Measurements from ENCODE around the gene HMHB1.

HMHB1 gene

GRCh38 chr5:143812085-143812705 is at the start of gene HMHB1:
TSS of gene HMHB1 (plus strand) at chr5:143812161.
- H3K9me3 Mint-ChIP-seq (ENCODE audit: low read depth): no peaks in the 10 kb centered on the region
- H3K4me3 Mint-ChIP-seq: peak within 1 kb of the TSS; percentile 44
- H3K27ac Mint-ChIP-seq: no peak within 1 kb of the TSS
- H3K27me3 Mint-ChIP-seq: peaks cover 9% of the 10 kb centered on the region
- H3K36me3 Mint-ChIP-seq: no peaks in the 10 kb centered on the region
- peaks cover 13% of the 10 kb centered on the region for H3K4me1 Mint-ChIP-seq (ENCODE audit: low read depth)

GRCh38 chr5:143762636-143763220 is 49.2 kb upstream of the HMHB1 start:
- Mint-ChIP-seq H3K27me3 (peaks cover 3% of the 10 kb centered on the region), H3K27ac (no peak overlapping the region), H3K9me3 (ENCODE audit: low read depth) (no peaks in the 10 kb centered on the region), H3K4me1 (ENCODE audit: low read depth) (no peaks in the 10 kb centered on the region), H3K36me3 (no peaks in the 10 kb centered on the region), H3K4me3 (no peak overlapping the region)

GRCh38 chr5:143767162-143767561 is 44.8 kb upstream of the HMHB1 start:
- Mint-ChIP-seq H3K4me3 (no peak overlapping the region), H3K27me3 (peaks cover 5% of the 10 kb centered on the region), H3K4me1 (ENCODE audit: low read depth) (no peaks in the 10 kb centered on the region), H3K36me3 (no peaks in the 10 kb centered on the region), H3K9me3 (ENCODE audit: low read depth) (no peaks in the 10 kb centered on the region), H3K27ac (no peak overlapping the region)

GRCh38 chr5:143769026-143769786 is 42.8 kb upstream of the HMHB1 start:
- H3K9me3 Mint-ChIP-seq (ENCODE audit: low read depth): no peaks in the 10 kb centered on the region
- no peak overlapping the region for H3K27ac Mint-ChIP-seq
- H3K4me1 Mint-ChIP-seq (ENCODE audit: low read depth): no peaks in the 10 kb centered on the region
- no peaks in the 10 kb centered on the region for H3K36me3 Mint-ChIP-seq
- no peak overlapping the region for H3K4me3 Mint-ChIP-seq
- H3K27me3 Mint-ChIP-seq: peaks cover 5% of the 10 kb centered on the region

- Mint-ChIP-seq H3K27me3 (peaks cover 4% of the 10 kb centered on the region), H3K4me3 (no peak overlapping the region), H3K27ac (no peak overlapping the region), H3K9me3 (ENCODE audit: low read depth) (no peaks in the 10 kb centered on the region), H3K36me3 (no peaks in the 10 kb centered on the region), H3K4me1 (ENCODE audit: low read depth) (no peaks in the 10 kb centered on the region)
These were observed 41.5 kb upstream of the HMHB1 start for GRCh38 chr5:143770450-143770849.

GRCh38 chr5:143771189-143771588 is 40.8 kb upstream of the HMHB1 start:
- Mint-ChIP-seq H3K27ac (no peak overlapping the region), H3K9me3 (ENCODE audit: low read depth) (no peaks in the 10 kb centered on the region), H3K36me3 (no peaks in the 10 kb centered on the region), H3K4me1 (ENCODE audit: low read depth) (no peaks in the 10 kb centered on the region), H3K4me3 (no peak overlapping the region), H3K27me3 (peaks cover 3% of the 10 kb centered on the region)

- H3K27ac Mint-ChIP-seq: no peak overlapping the region
- no peaks in the 10 kb centered on the region for H3K9me3 Mint-ChIP-seq (ENCODE audit: low read depth)
These were observed 40.4 kb upstream of the HMHB1 start for GRCh38 chr5:143771602-143772001.

GRCh38 chr5:143772621-143773020 is 39.3 kb upstream of the HMHB1 start:
- Mint-ChIP-seq H3K27ac (no peak overlapping the region), H3K9me3 (ENCODE audit: low read depth) (no peaks in the 10 kb centered on the region), H3K4me1 (ENCODE audit: low read depth) (no peaks in the 10 kb centered on the region), H3K36me3 (no peaks in the 10 kb centered on the region), H3K27me3 (peaks cover 1% of the 10 kb centered on the region), H3K4me3 (no peak overlapping the region)

More at GRCh38 chr5:143771602-143772001, 40.4 kb upstream of the HMHB1 start:
- H3K36me3 Mint-ChIP-seq: no peaks in the 10 kb centered on the region
- no peaks in the 10 kb centered on the region for H3K4me1 Mint-ChIP-seq (ENCODE audit: low read depth)
- no peak overlapping the region for H3K4me3 Mint-ChIP-seq
- H3K27me3 Mint-ChIP-seq: peaks cover 1% of the 10 kb centered on the region

GRCh38 chr5:143775258-143775657 is 36.7 kb upstream of the HMHB1 start:
- Mint-ChIP-seq H3K9me3 (ENCODE audit: low read depth) (no peaks in the 10 kb centered on the region), H3K36me3 (no peaks in the 10 kb centered on the region), H3K4me3 (no peak overlapping the region), H3K27ac (no peak overlapping the region), H3K27me3 (peaks cover 1% of the 10 kb centered on the region), H3K4me1 (ENCODE audit: low read depth) (no peaks in the 10 kb centered on the region)

GRCh38 chr5:143776951-143777350 is 35.0 kb upstream of the HMHB1 start:
- no peaks in the 10 kb centered on the region for H3K4me1 Mint-ChIP-seq (ENCODE audit: low read depth)
- H3K36me3 Mint-ChIP-seq: no peaks in the 10 kb centered on the region
- H3K27me3 Mint-ChIP-seq: no peaks in the 10 kb centered on the region
- H3K4me3 Mint-ChIP-seq: no peak overlapping the region
- H3K9me3 Mint-ChIP-seq (ENCODE audit: low read depth): no peaks in the 10 kb centered on the region
- no peak overlapping the region for H3K27ac Mint-ChIP-seq

GRCh38 chr5:143779506-143779905 is 32.5 kb upstream of the HMHB1 start:
- H3K9me3 Mint-ChIP-seq (ENCODE audit: low read depth): no peaks in the 10 kb centered on the region
- H3K27me3 Mint-ChIP-seq: peaks cover 1% of the 10 kb centered on the region
- no peaks in the 10 kb centered on the region for H3K36me3 Mint-ChIP-seq

GRCh38 chr5:143781993-143782520 is 29.9 kb upstream of the HMHB1 start:
- Mint-ChIP-seq H3K27ac (no peak overlapping the region), H3K4me3 (no peak overlapping the region), H3K9me3 (ENCODE audit: low read depth) (no peaks in the 10 kb centered on the region), H3K36me3 (no peaks in the 10 kb centered on the region), H3K4me1 (ENCODE audit: low read depth) (no peaks in the 10 kb centered on the region), H3K27me3 (peaks cover 4% of the 10 kb centered on the region)

More at GRCh38 chr5:143779506-143779905, 32.5 kb upstream of the HMHB1 start:
- Mint-ChIP-seq H3K27ac (no peak overlapping the region), H3K4me1 (ENCODE audit: low read depth) (no peaks in the 10 kb centered on the region), H3K4me3 (no peak overlapping the region)

GRCh38 chr5:143782588-143783386 is 29.2 kb upstream of the HMHB1 start:
- H3K4me3 Mint-ChIP-seq: no peak overlapping the region
- peaks cover 4% of the 10 kb centered on the region for H3K27me3 Mint-ChIP-seq
- no peaks in the 10 kb centered on the region for H3K9me3 Mint-ChIP-seq (ENCODE audit: low read depth)
- H3K36me3 Mint-ChIP-seq: no peaks in the 10 kb centered on the region
- no peaks in the 10 kb centered on the region for H3K4me1 Mint-ChIP-seq (ENCODE audit: low read depth)
- H3K27ac Mint-ChIP-seq: no peak overlapping the region

- H3K4me1 Mint-ChIP-seq (ENCODE audit: low read depth): peaks cover 8% of the 10 kb centered on the region
- no peaks in the 10 kb centered on the region for H3K36me3 Mint-ChIP-seq
- peaks cover 3% of the 10 kb centered on the region for H3K27me3 Mint-ChIP-seq
- peaks cover 4% of the 10 kb centered on the region for H3K9me3 Mint-ChIP-seq (ENCODE audit: low read depth)
- H3K4me3 Mint-ChIP-seq: no peak overlapping the region
- H3K27ac Mint-ChIP-seq: no peak overlapping the region
These were observed 23.6 kb upstream of the HMHB1 start for GRCh38 chr5:143788401-143788800.

All from activated naive CD8-positive, alpha-beta T cell (primary cell).